ENCODE results near the gene NPNT.
"Not testable (repeated sequence)": the region's sequence is repeated elsewhere in the genome, so short reads cannot be mapped to it uniquely, and the experiment has no call there.

The NPNT gene
- total RNA-seq: 0 to 2.2 (median 0.53) reads per million in 4 experiments

DNA sequence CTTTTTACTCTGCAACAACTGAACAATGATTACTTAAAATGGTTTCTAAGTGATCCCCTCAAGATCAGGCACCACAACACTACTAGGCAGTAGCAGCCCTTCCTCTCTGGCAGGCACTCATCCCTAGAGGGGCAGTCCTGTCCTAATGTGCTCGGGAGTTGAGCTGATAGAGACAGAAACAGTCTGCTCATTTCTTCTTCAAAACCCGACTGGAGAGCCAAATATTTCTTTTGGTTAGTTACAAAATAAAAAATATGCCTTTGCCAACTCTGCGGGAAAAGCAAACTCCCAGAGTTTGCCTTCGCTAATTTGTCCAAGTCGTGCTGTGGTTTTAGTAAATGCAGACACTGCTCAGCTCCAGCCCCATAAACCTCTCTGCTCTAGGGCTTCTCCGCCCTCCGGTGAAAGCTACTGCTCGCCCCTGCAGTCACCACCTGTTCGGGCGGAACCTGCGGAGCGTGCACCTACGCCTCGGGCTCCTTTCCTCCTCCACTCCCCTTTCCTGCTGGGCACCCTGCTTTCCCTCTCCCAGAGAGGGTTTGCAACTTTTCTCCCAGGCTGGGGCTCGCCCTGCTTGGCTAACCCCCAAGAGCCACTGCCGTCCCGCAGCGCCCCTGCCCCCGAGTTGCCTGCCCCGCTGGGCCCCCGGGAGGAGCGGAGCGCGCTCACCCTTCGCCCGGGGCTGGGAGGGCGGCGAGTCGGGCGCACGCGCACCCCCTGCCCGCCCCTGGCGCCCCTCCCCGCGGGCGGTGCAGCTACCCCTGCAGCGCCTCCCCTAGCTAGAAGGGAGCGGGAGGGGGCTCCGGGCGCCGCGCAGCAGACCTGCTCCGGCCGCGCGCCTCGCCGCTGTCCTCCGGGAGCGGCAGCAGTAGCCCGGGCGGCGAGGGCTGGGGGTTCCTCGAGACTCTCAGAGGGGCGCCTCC lies at the start of gene NPNT:
NPNT (plus strand) TSS at position 812 of the 923 bp plus-strand sequence. CDS start 182 bp downstream, outside the sequence.
- no peak for DNase-seq

- DNase-seq: no peak
These were observed 49.7 kb upstream of the NPNT start for GRCh38 chr4:105845559-105845958.

GRCh38 chr4:105848359-105848758 lies 46.9 kb upstream of the NPNT start:
- not testable (repeated sequence) for DNase-seq

GRCh38 chr4:105851196-105851595 lies 44.1 kb upstream of the NPNT start:
- no peak for DNase-seq

- not testable (repeated sequence) for DNase-seq
These were observed 43.0 kb upstream of the NPNT start for GRCh38 chr4:105852230-105852629.

- DNase-seq: no peak
These were observed 36.7 kb upstream of the NPNT start for GRCh38 chr4:105858466-105859040.

DNA sequence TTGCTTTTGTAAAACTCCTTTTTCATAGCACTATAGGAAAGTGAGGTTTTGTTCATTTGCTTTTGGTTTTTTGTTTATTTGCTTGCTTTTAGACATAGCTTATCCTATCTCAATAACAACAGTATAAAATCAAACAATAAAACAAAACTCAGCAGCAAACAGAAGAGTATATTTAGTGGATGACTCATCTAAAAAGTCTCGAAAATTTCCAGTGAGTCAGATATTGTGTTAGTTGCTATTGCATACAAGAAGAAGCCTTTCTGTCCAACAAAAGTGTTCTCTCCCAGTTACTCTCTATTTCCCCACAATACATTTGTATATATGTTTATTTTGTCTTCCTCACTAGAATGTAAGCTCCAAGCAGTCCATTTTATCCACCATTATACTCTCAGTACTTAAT lies 36.0 kb upstream of the NPNT start:
- no peak for DNase-seq

GRCh38 chr4:105870963-105871362 lies 24.3 kb upstream of the NPNT start:
- no peak for DNase-seq

GRCh38 chr4:105871997-105872396 lies 23.3 kb upstream of the NPNT start:
- DNase-seq: no peak

DNA sequence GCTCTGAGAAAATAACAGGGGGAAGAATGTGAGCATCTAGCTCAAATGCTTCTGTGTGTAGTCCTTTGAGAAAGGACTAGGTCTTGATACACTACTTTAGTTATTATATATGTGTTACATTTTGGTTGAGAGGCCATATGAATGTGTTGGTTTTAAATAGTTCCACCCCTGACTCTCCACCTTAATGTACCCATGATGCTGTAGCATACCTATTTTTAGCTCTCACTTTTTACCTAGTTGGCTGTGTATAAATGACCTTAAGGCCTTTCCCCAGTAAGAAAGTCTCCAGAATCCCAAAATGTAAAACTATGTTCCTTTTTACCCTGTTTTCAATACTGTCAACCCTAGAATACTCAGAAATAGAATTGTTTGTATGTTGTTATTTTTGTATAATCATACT lies 20.0 kb upstream of the NPNT start:
- no peak for DNase-seq

GRCh38 chr4:105878668-105879067 lies 16.6 kb upstream of the NPNT start:
- no peak for DNase-seq

DNA sequence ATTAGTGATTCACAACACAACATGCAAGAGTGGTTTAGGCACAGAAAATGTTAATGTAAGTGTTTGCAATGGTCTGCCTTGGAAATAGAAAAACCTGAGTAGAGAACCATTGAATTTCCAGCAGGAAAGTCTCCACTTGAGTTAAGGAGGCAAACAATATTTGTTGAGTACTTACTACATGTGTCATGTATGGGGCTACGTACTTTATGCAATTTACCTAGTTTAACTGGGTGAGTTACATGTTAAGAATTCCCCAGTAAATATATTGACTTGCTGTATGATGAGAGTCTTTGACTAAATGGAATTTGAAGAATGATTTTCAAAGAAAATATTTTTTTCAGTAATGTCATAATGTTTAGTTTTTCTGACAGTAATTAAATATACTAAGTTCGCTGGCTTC lies 7.8 kb upstream of the NPNT start:
- DNase-seq: no peak

DNA sequence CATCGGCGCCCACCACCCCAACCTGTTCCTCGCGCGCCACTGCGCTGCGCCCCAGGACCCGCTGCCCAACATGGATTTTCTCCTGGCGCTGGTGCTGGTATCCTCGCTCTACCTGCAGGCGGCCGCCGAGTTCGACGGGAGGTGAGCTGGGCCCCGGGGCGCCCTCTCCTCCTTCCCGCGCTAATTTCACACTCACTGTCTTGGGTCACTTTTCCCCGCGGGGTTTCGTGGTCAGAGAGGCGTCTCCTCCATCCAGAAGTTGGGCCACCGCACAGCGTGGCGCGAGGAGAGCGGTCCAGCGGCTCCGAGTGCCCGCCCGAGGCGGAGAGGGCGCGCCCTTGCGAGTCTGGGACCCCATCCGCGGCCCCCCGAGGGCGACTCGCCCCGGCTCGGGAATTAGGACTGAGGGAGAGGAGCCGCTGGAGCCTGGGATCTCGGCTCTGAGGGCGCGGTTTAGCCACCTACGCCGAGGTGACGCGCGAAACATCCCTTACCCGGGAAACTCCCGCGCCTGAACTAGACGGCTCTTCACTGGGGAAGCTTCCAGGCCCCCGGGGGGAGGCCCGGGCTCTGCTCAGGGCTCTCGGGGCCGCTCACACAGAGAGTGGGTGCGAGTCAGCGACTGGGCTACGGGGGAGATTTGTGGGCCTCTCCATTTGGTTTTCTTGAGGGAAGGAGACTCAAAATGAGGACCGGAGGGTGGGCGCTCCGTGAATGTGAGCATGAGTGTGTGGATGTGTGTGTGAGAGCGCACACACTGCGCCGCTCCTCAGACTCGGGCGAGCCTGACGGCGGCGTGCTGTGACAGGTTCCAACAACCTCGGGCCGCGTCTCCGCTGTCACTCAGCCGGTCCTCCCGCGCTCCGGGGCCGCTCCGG lies 551 bp downstream of the NPNT start:
- no peak for DNase-seq

- no peak for DNase-seq
These were observed 1.2 kb downstream of the NPNT start for GRCh38 chr4:105896461-105896942.

DNA sequence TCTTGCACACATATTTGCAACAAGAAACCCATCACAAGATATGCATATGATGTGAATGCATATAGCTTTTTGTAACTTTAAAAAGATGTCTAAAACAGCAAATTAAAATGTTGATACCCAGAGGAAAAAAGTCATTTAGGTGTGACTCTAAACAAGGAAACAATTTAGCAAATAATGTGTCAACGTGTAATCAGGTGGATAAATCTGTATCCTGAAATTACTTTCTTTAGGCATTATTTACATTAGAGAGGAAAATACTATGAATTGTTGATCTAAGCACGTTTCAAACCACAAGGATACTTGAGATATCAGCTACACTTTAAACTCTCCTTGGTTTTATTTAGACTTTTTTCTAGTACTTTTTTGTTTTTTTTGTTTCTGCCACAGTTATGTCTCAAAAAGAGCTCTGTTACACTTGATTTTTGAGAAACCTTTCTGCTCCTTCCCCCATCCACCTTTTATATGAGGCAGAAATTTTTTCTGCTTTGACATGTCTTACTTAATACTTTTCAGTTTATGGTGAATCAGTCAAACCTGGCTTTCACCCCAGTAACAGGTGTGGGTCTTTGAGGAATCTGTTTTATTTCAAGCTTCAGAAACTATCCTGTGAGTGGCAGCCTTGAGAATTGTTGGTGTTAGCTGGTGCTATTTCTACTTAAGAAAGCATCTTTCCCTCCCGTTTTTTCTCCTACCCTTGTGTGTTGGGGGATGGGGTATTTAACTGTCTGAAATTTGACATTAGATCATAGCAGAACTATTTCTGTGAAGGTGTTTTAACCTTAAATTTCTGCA lies 1.9 kb downstream of the NPNT start:
- no peak for DNase-seq

- no peak for DNase-seq
These were observed 5.3 kb downstream of the NPNT start for GRCh38 chr4:105900541-105900940.

DNA sequence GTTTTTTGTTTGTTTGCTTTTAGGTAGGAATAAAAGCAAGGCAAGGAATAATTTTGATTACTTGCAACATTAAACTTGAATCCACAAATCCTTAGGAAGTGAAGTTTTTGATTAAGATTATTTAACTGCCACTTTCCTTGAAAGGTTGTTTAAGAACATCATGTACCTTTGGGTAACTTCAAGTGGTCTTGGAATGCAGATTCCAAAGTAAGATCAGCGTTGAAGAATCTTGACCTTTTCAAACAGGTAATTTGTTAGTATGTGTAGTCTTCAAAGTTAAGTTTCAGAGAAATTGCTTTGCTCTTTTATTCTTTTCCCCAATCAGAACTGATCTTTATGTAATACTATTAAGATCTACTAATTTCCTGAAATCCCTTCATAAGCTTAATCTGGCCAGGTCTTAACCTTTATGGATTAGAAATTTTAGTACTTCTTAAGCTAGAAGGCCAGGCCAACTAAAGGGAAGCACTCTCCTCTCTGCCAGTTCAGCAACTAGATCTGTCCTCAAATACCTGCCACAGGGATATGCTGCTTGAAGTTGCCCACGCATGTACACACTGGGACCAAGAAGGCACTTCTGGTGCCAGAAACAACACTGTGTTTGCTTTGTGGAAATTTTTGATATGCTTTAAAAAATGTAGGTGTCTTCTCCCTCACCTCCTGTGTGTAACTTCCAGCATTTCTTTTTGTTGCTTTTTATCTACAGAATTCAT lies 7.4 kb downstream of the NPNT start:
- DNase-seq: no peak

- DNase-seq: no peak
These were observed 14.6 kb downstream of the NPNT start for GRCh38 chr4:105909787-105910281.

DNA sequence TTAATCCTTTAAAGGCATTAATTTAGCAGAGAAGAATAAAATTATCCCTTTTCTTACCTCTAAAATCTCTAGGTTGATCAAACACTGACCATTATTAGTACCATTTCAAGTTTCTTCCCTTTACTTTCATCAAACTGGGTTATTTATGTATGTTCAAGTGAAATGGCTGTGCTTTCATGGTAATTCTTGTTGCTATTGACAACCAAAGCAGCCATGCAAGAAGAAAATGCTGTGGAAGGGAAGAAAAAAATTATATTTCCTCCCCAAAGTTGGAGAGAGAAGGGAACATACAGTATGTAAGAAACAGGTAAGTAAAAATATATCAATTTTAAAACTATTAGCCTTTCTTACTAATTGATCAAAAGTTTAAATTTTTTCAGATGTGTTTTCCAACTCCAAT lies 16.2 kb downstream of the NPNT start:
- DNase-seq: no peak

GRCh38 chr4:105912633-105913032 lies 17.4 kb downstream of the NPNT start:
- no peak for DNase-seq

- no peak for DNase-seq
These were observed 22.0 kb downstream of the NPNT start for GRCh38 chr4:105917171-105917685.

Measured in effector CD8-positive, alpha-beta T cell (primary cell).